NT2/D1 (cell line): ENCODE data around the gene ERC1.

Source experiments
- DNase-seq: peaks from one replicate; pipeline ENCODE4 v3.0.0-alpha.2; 2011; ENCODE audit warnings: low read depth, low spot score
- H3K27me3 ChIP-seq: 2 replicates; pipeline ENCODE4 v1.6.0; 2011; ENCODE audit warnings: mild to moderate bottlenecking; ENCODE audit not compliant: insufficient read length, insufficient read depth
- H3K36me3 ChIP-seq: 2 replicates; pipeline ENCODE4 v1.6.1; 2011; ENCODE audit warnings: mild to moderate bottlenecking, low read length, mixed read lengths; ENCODE audit not compliant: insufficient read depth, insufficient read length
- H3K4me1 ChIP-seq: 2 replicates; pipeline ENCODE4 v1.5.1; 2011; ENCODE audit not compliant: insufficient read depth, insufficient read length
- H3K4me3 ChIP-seq: 2 replicates; pipeline ENCODE4 v1.5.1; 2011; ENCODE audit warnings: low read depth; ENCODE audit not compliant: insufficient read length
- H3K9ac ChIP-seq: 2 replicates; pipeline ENCODE4 v1.6.0; 2011; ENCODE audit warnings: low read depth; ENCODE audit not compliant: insufficient read length
- H3K9me3 ChIP-seq: 2 replicates; pipeline ENCODE4 v1.5.1; 2011; ENCODE audit warnings: mild to moderate bottlenecking, low read length; ENCODE audit not compliant: insufficient read depth
- SUZ12 ChIP-seq: IDR thresholded peaks from 2 replicates; pipeline ENCODE4 v1.6.1; 2011; ENCODE audit not compliant: insufficient read length, insufficient read depth; ENCODE audit errors: extremely low read depth
- YY1 ChIP-seq: IDR thresholded peaks from 2 replicates; pipeline ENCODE4 v1.6.1; 2011; ENCODE audit not compliant: insufficient read length, insufficient read depth
- ZNF274 ChIP-seq: IDR thresholded peaks from 2 replicates; pipeline ENCODE4 v1.6.1; 2011; ENCODE audit warnings: mild to moderate bottlenecking, low read depth, low read length

Gene ERC1

GRCh38 chr12:1162081-1162760, 171.2 kb downstream of the ERC1 start:
- Histone ChIP-seq H3K36me3 (peaks cover 4% of the 10 kb centered on the region), H3K9me3 (no peaks in the 10 kb centered on the region), H3K4me1 (no peaks in the 10 kb centered on the region), H3K27me3 (no peaks in the 10 kb centered on the region), H3K4me3 (no peak overlapping the region), H3K9ac (no peak overlapping the region)
- DNase-seq, result no peak
- TF ChIP-seq SUZ12 (no peak), YY1 (no peak), ZNF274 (no peak)

GRCh38 chr12:1167784-1168183, 176.8 kb downstream of the ERC1 start:
- Histone ChIP-seq H3K9me3 (no peaks in the 10 kb centered on the region), H3K36me3 (peaks cover 8% of the 10 kb centered on the region), H3K27me3 (no peaks in the 10 kb centered on the region), H3K4me1 (no peaks in the 10 kb centered on the region), H3K9ac (no peak overlapping the region), H3K4me3 (no peak overlapping the region)
- DNase-seq, result no peak
- TF ChIP-seq YY1, result no peak
- TF ChIP-seq ZNF274, result no peak
- no peak for TF ChIP-seq SUZ12

GRCh38 chr12:1170411-1170810, 179.4 kb downstream of the ERC1 start:
- no peaks in the 10 kb centered on the region for H3K4me1 ChIP-seq
- no peak for DNase-seq

GRCh38 chr12:1171657-1172408, 180.8 kb downstream of the ERC1 start:
- no peak for DNase-seq
- TF ChIP-seq ZNF274, result no peak
- no peak for TF ChIP-seq YY1
- no peak for TF ChIP-seq SUZ12
- Histone ChIP-seq H3K4me3 (no peak overlapping the region), H3K9me3 (no peaks in the 10 kb centered on the region), H3K36me3 (peaks cover 11% of the 10 kb centered on the region), H3K9ac (no peak overlapping the region), H3K4me1 (no peaks in the 10 kb centered on the region), H3K27me3 (no peaks in the 10 kb centered on the region)

More at GRCh38 chr12:1170411-1170810, 179.4 kb downstream of the ERC1 start:
- no peak overlapping the region for H3K4me3 ChIP-seq
- H3K27me3 ChIP-seq, result no peaks in the 10 kb centered on the region
- TF ChIP-seq YY1, result no peak
- no peak for TF ChIP-seq SUZ12
- TF ChIP-seq ZNF274, result no peak
- H3K36me3 ChIP-seq, result peaks cover 11% of the 10 kb centered on the region
- no peaks in the 10 kb centered on the region for H3K9me3 ChIP-seq
- no peak overlapping the region for H3K9ac ChIP-seq

- Histone ChIP-seq H3K9me3 (no peaks in the 10 kb centered on the region; the same call in 1 of the 2 replicates), H3K27me3 (no peaks in the 10 kb centered on the region), H3K9ac (no peak overlapping the region), H3K36me3 (peaks cover 5% of the 10 kb centered on the region), H3K4me1 (no peaks in the 10 kb centered on the region), H3K4me3 (no peak overlapping the region)
- no peak for DNase-seq
- TF ChIP-seq ZNF274 (no peak), YY1 (no peak), SUZ12 (no peak)
These were observed 183.0 kb downstream of the ERC1 start for GRCh38 chr12:1173781-1174617.

GRCh38 chr12:1174659-1175058, 183.6 kb downstream of the ERC1 start:
- no peak for DNase-seq
- Histone ChIP-seq H3K4me3 (no peak overlapping the region), H3K27me3 (no peaks in the 10 kb centered on the region), H3K9ac (no peak overlapping the region), H3K9me3 (no peaks in the 10 kb centered on the region; the same call in 1 of the 2 replicates), H3K4me1 (no peaks in the 10 kb centered on the region), H3K36me3 (peaks cover 3% of the 10 kb centered on the region)
- TF ChIP-seq YY1 (no peak), ZNF274 (no peak), SUZ12 (no peak)

- no peaks in the 10 kb centered on the region for H3K27me3 ChIP-seq
- no peak for DNase-seq
- no peak overlapping the region for H3K9ac ChIP-seq
- H3K36me3 ChIP-seq, result peaks cover 7% of the 10 kb centered on the region
- no peaks in the 10 kb centered on the region for H3K4me1 ChIP-seq
- TF ChIP-seq YY1 (no peak), SUZ12 (no peak), ZNF274 (no peak)
- no peaks in the 10 kb centered on the region; the same call in 1 of the 2 replicates for H3K9me3 ChIP-seq
- no peak overlapping the region for H3K4me3 ChIP-seq
These were observed 185.2 kb downstream of the ERC1 start for GRCh38 chr12:1176191-1176590.
